Osteocyte (in vitro differentiated cells): ENCODE measurements around the gene ARPC4. TPM values are rescaled to one million over a fixed set of nuclear protein-coding genes. Genes with fewer than 3 reads are reported as not detected.
"Not testable (repeated sequence)": the region's sequence is repeated elsewhere in the genome, so short reads cannot be mapped to it uniquely, and the experiment has no call there.

ENCODE experiments used
- DNase-seq: peaks from one replicate; pipeline ENCODE4 v3.0.0; 2021; ENCODE audit warnings: mixed read lengths; ENCODE audit not compliant: unreplicated experiment; ENCODE audit errors: extremely low spot score
- H3K27ac Mint-ChIP-seq: one replicate; pipeline ENCODE4 v1.8.0; 2021; ENCODE audit warnings: mild to moderate bottlenecking, mixed read lengths; ENCODE audit not compliant: unreplicated experiment
- H3K27me3 Mint-ChIP-seq: one replicate; pipeline ENCODE4 v1.8.0; 2021; ENCODE audit warnings: mixed read lengths; ENCODE audit not compliant: unreplicated experiment
- H3K36me3 Mint-ChIP-seq: one replicate; pipeline ENCODE4 v1.8.0; 2021; ENCODE audit warnings: mixed read lengths; ENCODE audit not compliant: unreplicated experiment
- H3K4me1 Mint-ChIP-seq: one replicate; pipeline ENCODE4 v1.8.0; 2021; ENCODE audit warnings: mixed read lengths; ENCODE audit not compliant: unreplicated experiment
- H3K4me3 Mint-ChIP-seq: one replicate; pipeline ENCODE4 v1.8.0; 2021; ENCODE audit warnings: mild to moderate bottlenecking, moderate library complexity, mixed read lengths; ENCODE audit not compliant: unreplicated experiment
- H3K9me3 Mint-ChIP-seq: one replicate; pipeline ENCODE4 v1.8.0; 2021; ENCODE audit warnings: mixed read lengths; ENCODE audit not compliant: unreplicated experiment
- CTCF ChIP-seq: fragments of 200-600 bp; sonication (generic); IDR thresholded peaks from 2 replicates; pipeline ENCODE4 v1.5.0; 2021; ENCODE audit warnings: antibody characterized with exemption, mild to moderate bottlenecking, moderate library complexity
- total RNA-seq: library from RNA; stranded (reverse); gene quantifications from 2 replicates; pipeline ENCODE4 v1.2.1, GENCODE V29; 2021

ARPC4 gene
- total RNA-seq, 1 donor from 2014 or later, result 140 TPM

- TF ChIP-seq CTCF, result no peak
- Mint-ChIP-seq H3K4me3 (peak overlapping the region; percentile 29), H3K27ac (no peak overlapping the region), H3K4me1 (peaks cover 29% of the 10 kb centered on the region), H3K36me3 (no peaks in the 10 kb centered on the region), H3K9me3 (no peaks in the 10 kb centered on the region), H3K27me3 (no peaks in the 10 kb centered on the region)
- DNase-seq, result no peak
These were observed 22.5 kb upstream of the ARPC4 start for GRCh38 chr3:9770276-9770812.

GRCh38 chr3:9771007-9771406 is 21.9 kb upstream of the ARPC4 start:
- H3K27ac Mint-ChIP-seq, H3K9me3 Mint-ChIP-seq, DNase-seq, H3K27me3 Mint-ChIP-seq, H3K36me3 Mint-ChIP-seq: not testable (repeated sequence)
- Mint-ChIP-seq H3K4me3 (peak overlapping the region; percentile 52), H3K4me1 (peaks cover 29% of the 10 kb centered on the region)

GRCh38 chr3:9776896-9777693 is 15.8 kb upstream of the ARPC4 start:
- TF ChIP-seq CTCF, result no peak
- H3K27me3 Mint-ChIP-seq, result no peaks in the 10 kb centered on the region
- H3K4me1 Mint-ChIP-seq, result no peaks in the 10 kb centered on the region
- no peak for DNase-seq
- H3K36me3 Mint-ChIP-seq, result peaks cover 10% of the 10 kb centered on the region
- no peak overlapping the region for H3K27ac Mint-ChIP-seq
- no peaks in the 10 kb centered on the region for H3K9me3 Mint-ChIP-seq
- H3K4me3 Mint-ChIP-seq, result no peak overlapping the region

- H3K4me1 Mint-ChIP-seq, result no peaks in the 10 kb centered on the region
- H3K9me3 Mint-ChIP-seq, result no peaks in the 10 kb centered on the region
- no peak overlapping the region for H3K4me3 Mint-ChIP-seq
- TF ChIP-seq CTCF, result no peak
- peaks cover 13% of the 10 kb centered on the region for H3K36me3 Mint-ChIP-seq
- no peaks in the 10 kb centered on the region for H3K27me3 Mint-ChIP-seq
- DNase-seq, result no peak
- no peak overlapping the region for H3K27ac Mint-ChIP-seq
These were observed 15.2 kb upstream of the ARPC4 start for GRCh38 chr3:9777694-9778021.

GRCh38 chr3:9778143-9779074 is 14.5 kb upstream of the ARPC4 start:
- Mint-ChIP-seq H3K4me3 (no peak overlapping the region), H3K27me3 (no peaks in the 10 kb centered on the region), H3K36me3 (peaks cover 14% of the 10 kb centered on the region), H3K4me1 (no peaks in the 10 kb centered on the region), H3K27ac (peak overlapping the region; percentile 25), H3K9me3 (no peaks in the 10 kb centered on the region)
- no peak for DNase-seq
- no peak for TF ChIP-seq CTCF
